ENCODE data around the gene SPA17. TPM values are rescaled to one million over a fixed set of nuclear protein-coding genes. Genes with fewer than 3 reads are reported as not detected.

SPA17 gene
- total RNA-seq, 1 donor from 2014 or later = 2.7 TPM

GRCh38 chr11:124661553-124661952 lies 12.2 kb upstream of the SPA17 start:
- intact Hi-C loops (cut with micrococcal nuclease) = no loop called here

GRCh38 chr11:124662106-124662505 lies 11.6 kb upstream of the SPA17 start:
- intact Hi-C loops (cut with micrococcal nuclease) = no loop called here

DNA sequence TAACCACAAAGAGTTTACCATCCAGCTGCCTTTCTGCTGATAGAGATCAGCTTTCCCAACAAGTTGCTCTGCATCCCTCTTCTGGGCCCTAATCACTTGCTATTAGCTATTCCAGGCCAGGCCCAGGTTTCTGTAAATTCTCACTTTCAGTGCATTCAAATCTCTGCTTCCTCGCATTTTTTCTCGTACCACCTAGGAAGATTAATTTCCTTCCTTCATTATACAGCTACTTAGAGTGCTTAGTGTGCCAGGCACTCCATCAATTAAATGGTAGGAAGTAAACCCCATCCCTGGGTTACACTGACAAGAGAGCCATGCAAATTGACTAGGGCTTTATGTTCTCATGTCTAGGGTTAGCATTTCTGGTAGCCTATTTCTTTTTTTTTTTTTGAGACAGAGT lies 9.8 kb upstream of the SPA17 start:
- intact Hi-C loops (cut with micrococcal nuclease) = no loop called here

GRCh38 chr11:124667601-124668000 lies 6.1 kb upstream of the SPA17 start:
- intact Hi-C loops (cut with micrococcal nuclease) = no loop called here

- intact Hi-C loops (cut with micrococcal nuclease) = loop anchor here (1.0 to 2.0 kb wide), 5 partner anchors 24 to 168 kb away; partner anchors contain the start of gene MSANTD2
These were observed 4.5 kb upstream of the SPA17 start for GRCh38 chr11:124669193-124669592.

- intact Hi-C loops (cut with micrococcal nuclease) = loop anchor here (5.0 kb wide), 2 partner anchors 1217 to 1392 kb away; partner anchors contain the start of genes CDON and HYLS1
These were observed 3.0 kb upstream of the SPA17 start for GRCh38 chr11:124670732-124671131.

- intact Hi-C loops (cut with micrococcal nuclease) = loop anchor here (1.0 to 5.0 kb wide), 11 partner anchors 50 to 1390 kb away; partner anchors contain the start of genes CCDC15, CDON, HYLS1 and MSANTD2
These were observed 1.0 kb upstream of the SPA17 start for GRCh38 chr11:124672536-124673215.

- intact Hi-C loops (cut with micrococcal nuclease) = loop anchor here (5.0 kb wide), 2 partner anchors 1213 to 1388 kb away; partner anchors contain the start of genes CDON and HYLS1
These were observed 439 bp downstream of the SPA17 start for GRCh38 chr11:124674168-124674517.

GRCh38 chr11:124674571-124674970 lies 867 bp downstream of the SPA17 start:
- intact Hi-C loops (cut with micrococcal nuclease) = loop anchor here (5.0 kb wide), 2 partner anchors 1213 to 1388 kb away; partner anchors contain the start of genes CDON and HYLS1

- intact Hi-C loops (cut with micrococcal nuclease) = no loop called here
These were observed 2.7 kb downstream of the SPA17 start for GRCh38 chr11:124676386-124676785.

DNA sequence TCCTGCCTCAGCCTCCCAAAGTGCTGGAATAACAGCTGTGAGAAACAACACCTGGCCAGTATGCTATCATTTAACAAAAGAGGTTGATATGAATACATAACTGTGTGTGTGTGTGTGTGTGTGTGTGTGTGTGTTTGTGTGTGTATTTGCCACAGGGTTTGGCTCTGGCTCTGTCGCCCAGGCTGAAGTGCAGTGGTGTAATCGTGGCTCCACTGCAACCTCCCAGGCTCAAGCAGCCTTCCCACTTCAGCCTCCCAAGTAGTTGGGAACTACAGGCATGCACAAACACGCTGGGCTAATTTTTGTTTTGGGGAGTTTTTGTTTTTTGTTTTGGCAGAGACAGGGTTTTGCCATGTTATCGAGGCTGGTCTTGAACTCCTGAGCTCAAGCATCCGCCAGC lies 4.7 kb downstream of the SPA17 start:
- intact Hi-C loops (cut with micrococcal nuclease) = no loop called here

- intact Hi-C loops (cut with micrococcal nuclease) = no loop called here
These were observed 7.7 kb downstream of the SPA17 start for GRCh38 chr11:124681421-124681820.

GRCh38 chr11:124682443-124682842 lies 8.7 kb downstream of the SPA17 start:
- intact Hi-C loops (cut with micrococcal nuclease) = no loop called here

DNA sequence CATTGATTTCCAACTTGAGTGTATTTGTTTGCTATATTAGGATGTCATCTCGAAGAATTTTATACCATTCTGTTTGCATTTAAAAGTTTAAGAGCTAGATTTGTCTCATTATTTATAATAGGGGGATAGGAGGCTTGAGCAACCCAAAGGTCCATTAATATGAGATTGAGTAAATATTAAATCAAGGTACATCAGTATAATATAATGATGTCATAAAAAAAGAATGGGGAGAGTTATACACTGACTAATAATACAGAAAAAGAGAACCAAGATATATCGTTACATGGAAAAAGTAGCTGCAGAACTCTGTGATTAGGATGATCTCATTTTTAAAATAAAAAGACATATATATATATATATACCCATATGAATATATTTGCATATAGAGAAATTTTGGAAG lies 19.4 kb downstream of the SPA17 start:
- intact Hi-C loops (cut with micrococcal nuclease) = no loop called here

DNA sequence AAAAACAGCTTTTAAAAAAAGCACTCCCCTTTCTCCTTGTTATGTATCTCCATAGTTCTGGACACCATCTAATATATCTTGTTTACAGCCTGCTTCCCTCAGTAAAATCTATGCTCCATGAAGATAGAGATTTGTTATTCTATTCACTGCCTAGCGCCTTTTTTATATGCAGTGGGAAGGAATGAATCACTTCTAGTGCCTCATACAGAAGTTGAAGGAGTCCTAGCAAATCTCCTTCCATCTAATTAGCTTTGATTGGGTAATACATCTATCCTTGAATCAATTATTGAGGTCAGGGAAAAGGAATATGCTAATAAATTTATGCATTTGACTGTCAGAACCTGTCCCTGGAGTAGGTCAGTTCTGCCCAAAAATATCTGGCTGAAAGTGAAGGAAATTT lies 25.8 kb downstream of the SPA17 start:
- intact Hi-C loops (cut with micrococcal nuclease) = no loop called here

- intact Hi-C loops (cut with micrococcal nuclease) = no loop called here
These were observed 26.3 kb downstream of the SPA17 start for GRCh38 chr11:124700028-124700427.

DNA sequence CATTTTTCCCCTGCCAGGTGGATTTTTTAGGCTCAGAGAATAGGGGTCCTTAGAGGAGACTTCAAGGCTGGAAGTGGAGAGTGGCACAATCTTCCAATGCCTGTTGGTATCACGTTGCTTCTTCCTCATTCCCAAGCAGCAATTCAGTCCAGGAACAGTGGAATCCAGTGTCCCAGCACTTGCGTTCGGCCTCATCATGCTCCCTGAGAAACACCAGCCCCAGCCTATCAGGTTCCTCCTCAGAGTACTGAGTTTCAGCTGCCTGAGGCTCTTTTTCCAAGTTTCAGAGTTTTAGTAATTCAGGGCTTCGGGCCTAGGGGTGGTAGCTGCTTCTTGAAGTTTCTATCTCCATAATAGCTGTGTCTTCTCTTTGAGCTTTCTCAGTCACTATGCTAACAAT lies 34.1 kb downstream of the SPA17 start:
- intact Hi-C loops (cut with micrococcal nuclease) = no loop called here

DNA sequence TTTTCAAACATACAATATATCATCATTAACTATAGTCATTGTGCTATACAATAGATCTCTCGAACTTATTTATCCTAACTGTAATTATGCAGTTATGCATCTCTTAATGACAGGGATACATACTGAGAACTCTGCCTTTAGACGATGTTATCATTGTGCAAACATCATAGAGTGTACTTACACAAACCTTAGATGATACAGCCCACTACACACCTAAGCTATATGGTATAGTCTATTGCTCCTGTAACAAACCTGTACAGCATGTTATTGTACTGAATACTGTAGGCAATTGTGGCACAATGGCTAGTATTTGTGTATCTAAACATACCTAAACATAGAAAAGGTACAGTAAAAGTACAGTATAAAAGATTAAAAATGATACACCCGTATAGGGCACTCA lies 38.7 kb downstream of the SPA17 start:
- intact Hi-C loops (cut with micrococcal nuclease) = no loop called here

DNA sequence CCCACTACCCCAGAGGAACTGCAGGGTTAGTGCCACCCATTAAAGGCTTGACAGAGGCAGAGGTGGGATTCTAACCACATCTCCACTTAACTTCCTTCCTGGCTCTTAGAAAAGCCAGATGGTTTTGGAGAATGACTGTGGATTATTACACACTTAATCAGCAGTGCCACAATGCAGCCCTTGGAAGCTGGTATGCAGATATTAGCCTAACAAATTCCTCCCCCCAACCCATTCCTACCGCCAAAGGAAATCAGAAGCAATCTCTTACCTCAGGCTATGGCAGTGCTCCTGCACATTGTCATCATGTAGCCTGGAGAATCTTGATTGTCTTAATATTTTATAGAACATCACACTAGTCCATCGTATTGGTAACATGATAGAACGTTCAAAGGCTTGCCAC lies 42.9 kb downstream of the SPA17 start:
- intact Hi-C loops (cut with micrococcal nuclease) = no loop called here

- intact Hi-C loops (cut with micrococcal nuclease) = no loop called here
These were observed 43.7 kb downstream of the SPA17 start for GRCh38 chr11:124717421-124717785.

DNA sequence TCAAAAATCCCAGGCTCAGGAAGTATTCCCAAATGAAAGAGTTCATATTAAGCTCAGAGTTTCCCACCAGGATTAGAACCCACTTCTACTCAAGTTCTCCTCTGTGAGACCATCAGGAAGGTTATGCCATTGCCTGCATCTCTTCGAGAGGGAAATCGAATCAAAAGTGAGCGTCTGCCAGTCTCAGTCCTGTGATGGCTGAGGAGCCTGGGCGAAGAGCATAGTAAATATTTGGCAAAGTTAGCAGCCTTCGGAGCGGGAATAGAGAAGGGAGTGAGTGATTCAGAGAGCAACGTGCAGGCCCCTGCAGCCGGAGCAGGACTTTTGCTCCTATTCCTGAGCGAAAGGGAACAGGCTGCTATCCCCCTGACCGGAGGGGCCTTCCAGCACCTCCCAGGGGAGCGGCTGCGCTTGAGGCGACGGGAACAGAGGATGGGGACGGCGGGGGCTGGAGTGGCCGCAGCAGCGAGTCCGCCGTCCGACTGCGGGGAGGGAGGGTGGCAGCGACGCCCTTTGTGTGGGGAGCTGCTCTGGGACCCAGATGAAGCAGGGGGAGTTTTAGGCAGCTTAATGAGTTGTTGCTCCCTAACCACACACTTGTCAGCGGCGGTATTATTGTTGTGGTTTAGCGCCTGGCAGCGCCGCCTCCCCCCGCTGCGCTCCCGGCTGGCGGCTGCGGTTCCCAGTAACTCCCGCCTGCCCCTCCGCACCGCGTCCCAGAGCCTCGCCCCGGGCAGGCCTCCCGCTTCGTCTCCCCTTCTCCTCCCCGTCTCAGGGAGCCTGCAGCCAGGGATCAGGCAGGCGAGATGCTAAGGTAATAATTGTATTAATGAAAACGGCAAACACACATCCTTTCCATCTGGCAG lies 44.3 kb downstream of the SPA17 start:
- intact Hi-C loops (cut with micrococcal nuclease) = no loop called here

DNA sequence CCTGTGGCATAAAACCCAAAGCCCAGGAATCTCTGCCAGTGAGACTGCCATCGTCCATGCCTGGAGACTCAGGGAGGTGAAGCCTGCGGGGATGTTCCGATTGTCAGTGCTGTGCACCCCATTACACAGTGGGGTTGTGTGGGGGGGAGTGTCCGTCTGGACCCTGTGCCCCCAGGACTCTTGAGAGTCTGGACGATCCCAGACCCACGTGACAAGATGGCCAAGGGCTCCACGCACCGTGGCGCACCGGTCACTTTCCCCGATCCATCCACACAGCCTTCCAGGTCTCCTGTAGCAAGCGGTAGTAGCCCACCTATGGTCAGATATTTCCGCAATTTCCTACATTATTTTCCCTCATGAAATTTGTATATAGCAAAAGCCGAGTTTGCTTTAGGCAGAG lies 45.1 kb downstream of the SPA17 start:
- intact Hi-C loops (cut with micrococcal nuclease) = no loop called here
